ENCODE data around the gene FIG4.

The FIG4 gene

DNA sequence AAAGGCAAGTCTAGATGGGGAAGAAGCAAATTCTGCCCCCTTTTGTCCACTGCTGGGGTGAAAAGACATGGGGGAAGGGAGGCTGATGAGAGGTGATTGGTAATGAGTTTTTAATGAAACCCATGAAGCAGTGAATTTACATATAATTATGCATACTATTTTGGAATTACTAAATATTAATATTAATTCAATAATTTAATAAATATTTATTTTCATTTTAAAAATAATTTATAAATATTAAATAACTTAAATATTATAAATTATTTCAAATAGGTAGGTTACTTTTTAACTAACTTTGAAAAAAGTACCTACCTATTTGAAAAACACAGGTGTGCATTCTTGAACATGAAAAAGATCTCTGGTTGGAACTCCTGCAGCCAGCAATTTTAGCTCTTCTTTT, 148.9 kb downstream of the FIG4 start:
- H3K4me3 ChIP-seq (ENCODE audit: low read depth, low read length) = no peak overlapping the region
- TF ChIP-seq CTCF (IDR thresholded peaks at IDR 0.05; ENCODE audit: low read depth, low read length, missing control alignments) = no peak
- DNase-seq (ENCODE audit: low read depth) = no peak
- in situ Hi-C loops (cut with HindIII; ENCODE audit: low sequenced_read_pairs) = no loop called here

GRCh38 chr6:109840796-109841195, 149.7 kb downstream of the FIG4 start:
- no peak overlapping the region for H3K4me3 ChIP-seq (ENCODE audit: low read depth, low read length)
- in situ Hi-C loops (cut with HindIII; ENCODE audit: low sequenced_read_pairs) = no loop called here
- no peak for TF ChIP-seq CTCF (IDR thresholded peaks at IDR 0.05; ENCODE audit: low read depth, low read length, missing control alignments)
- no peak for DNase-seq (ENCODE audit: low read depth)

DNA sequence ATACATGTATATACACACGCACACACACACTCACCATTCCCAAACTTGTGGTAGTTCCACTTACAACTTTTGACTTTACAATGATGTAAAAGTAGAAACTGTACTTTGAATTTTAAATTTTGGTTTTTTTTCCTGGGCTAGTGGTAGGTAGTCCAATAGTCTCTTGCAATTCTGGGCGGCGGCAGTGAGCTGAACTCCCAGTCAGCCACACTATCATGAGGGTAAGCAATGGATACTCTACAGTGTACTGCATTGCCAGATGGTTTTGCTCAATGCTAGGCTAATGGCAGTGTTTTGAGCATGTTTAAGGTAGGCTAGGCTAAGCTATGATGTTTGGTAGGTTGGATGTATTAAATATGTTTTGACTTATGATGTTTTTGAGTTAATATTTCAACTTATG, 150.8 kb downstream of the FIG4 start:
- DNase-seq (ENCODE audit: low read depth) = no peak
- in situ Hi-C loops (cut with HindIII; ENCODE audit: low sequenced_read_pairs) = no loop called here
- no peak overlapping the region for H3K4me3 ChIP-seq (ENCODE audit: low read depth, low read length)
- no peak for TF ChIP-seq CTCF (IDR thresholded peaks at IDR 0.05; ENCODE audit: low read depth, low read length, missing control alignments)

DNA sequence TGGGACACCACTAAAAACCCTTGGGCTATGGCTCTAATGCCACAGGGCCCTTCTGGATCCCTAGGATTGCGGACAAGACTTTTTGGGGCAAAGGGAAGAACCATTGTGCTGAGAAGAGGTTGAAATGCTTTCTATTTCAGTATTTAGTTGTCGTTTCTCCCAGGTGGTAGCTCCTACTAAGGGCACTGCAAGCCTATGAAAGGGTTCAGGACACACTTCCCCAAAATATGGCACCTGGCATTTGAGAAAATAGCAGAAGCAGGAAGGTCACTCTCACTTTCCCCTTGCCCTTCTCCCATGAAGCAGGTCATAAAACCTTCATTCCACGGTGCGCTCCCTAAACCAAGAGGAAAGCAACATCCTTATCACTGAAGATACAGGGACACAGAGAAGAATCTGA, 161.6 kb downstream of the FIG4 start:
- in situ Hi-C loops (cut with HindIII; ENCODE audit: low sequenced_read_pairs) = no loop called here

DNA sequence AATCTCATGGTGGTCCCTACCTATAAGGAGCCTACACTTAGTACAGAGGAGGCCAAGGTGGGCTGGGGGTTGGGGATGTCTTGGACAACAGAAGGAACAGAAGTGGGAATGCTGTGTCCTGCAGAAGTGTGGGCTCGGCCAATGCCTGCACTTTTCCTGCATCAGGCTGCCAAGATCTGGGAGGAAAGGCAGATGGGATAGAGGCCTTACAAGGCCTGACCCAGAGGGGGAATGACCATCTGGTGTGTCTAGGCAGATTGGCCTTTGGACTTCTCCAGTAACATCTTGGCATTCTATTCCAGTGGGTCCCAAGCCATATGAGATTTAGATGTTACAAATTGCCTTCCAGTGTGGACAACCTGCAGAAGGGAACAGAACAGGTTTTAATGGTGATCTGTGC, 162.3 kb downstream of the FIG4 start:
- no peak for TF ChIP-seq CTCF (IDR thresholded peaks at IDR 0.05; ENCODE audit: low read depth, low read length, missing control alignments)
- in situ Hi-C loops (cut with HindIII; ENCODE audit: low sequenced_read_pairs) = no loop called here
- no peak overlapping the region for H3K4me3 ChIP-seq (ENCODE audit: low read depth, low read length)
- no peak for DNase-seq (ENCODE audit: low read depth)

More for the DNA sequence above, 161.6 kb downstream of the FIG4 start:
- no peak overlapping the region for H3K4me3 ChIP-seq (ENCODE audit: low read depth, low read length)
- no peak for DNase-seq (ENCODE audit: low read depth)
- TF ChIP-seq CTCF (IDR thresholded peaks at IDR 0.05; ENCODE audit: low read depth, low read length, missing control alignments) = no peak

- TF ChIP-seq CTCF (IDR thresholded peaks at IDR 0.05; ENCODE audit: low read depth, low read length, missing control alignments) = no peak
- H3K4me3 ChIP-seq (ENCODE audit: low read depth, low read length) = no peak overlapping the region
- DNase-seq (ENCODE audit: low read depth) = no peak
- in situ Hi-C loops (cut with HindIII; ENCODE audit: low sequenced_read_pairs) = no loop called here
These were observed 162.9 kb downstream of the FIG4 start for GRCh38 chr6:109853951-109854350.
